Lower lobe of right lung (tissue), 2 donors: ENCODE measurements around the gene FMNL3. TPM values are rescaled to one million over a fixed set of nuclear protein-coding genes. Genes with fewer than 3 reads are reported as not detected.

Source experiments
- ATAC-seq, 2 donors: fragments of 200-7000 bp; cut with Tn5 transposase; one replicate each; pipeline ENCODE4 v1.9.1; 2020 to 2022; ENCODE audit warnings: mild to moderate bottlenecking in 2 of 2, moderate library complexity in 2 of 2
- DNase-seq: peaks from one replicate; pipeline ENCODE4 v3.0.0-alpha.2; 2020
- H3K27ac ChIP-seq: fragments of 200-600 bp; one replicate; pipeline ENCODE4 v1.8.0; 2022
- H3K27me3 ChIP-seq: fragments of 200-600 bp; one replicate; pipeline ENCODE4 v1.8.0; 2022; ENCODE audit warnings: low read depth
- H3K36me3 ChIP-seq: fragments of 200-600 bp; one replicate; pipeline ENCODE4 v1.8.0; 2022; ENCODE audit warnings: mild to moderate bottlenecking
- H3K4me1 ChIP-seq: fragments of 200-600 bp; one replicate; pipeline ENCODE4 v1.8.0; 2022
- H3K4me3 ChIP-seq: fragments of 200-600 bp; one replicate; pipeline ENCODE4 v1.8.0; 2022; ENCODE audit warnings: mild to moderate bottlenecking
- H3K9me3 ChIP-seq: fragments of 200-600 bp; one replicate; pipeline ENCODE4 v1.8.0; 2022
- CTCF ChIP-seq: fragments of 200-600 bp; IDR thresholded peaks from one replicate; pipeline ENCODE4 v1.8.0; 2022; ENCODE audit warnings: antibody characterized with exemption, mild to moderate bottlenecking
- intact Hi-C: fragments of 100-400 bp; cut with DNase I; formaldehyde crosslinking; loops from one replicate; pipeline ENCODE4 v1.11.0; 2022
- total RNA-seq: library from RNA; stranded (reverse); fragmentation: NEBNext Ultra II Directional; extraction: Animal tissue kit (Norgen Biotek cat#: 25700); gene quantifications from one replicate; pipeline ENCODE4 v1.2.1, GENCODE V29; 2021
- donor health status: DM: no; HTN: yes; CAD: no; lungs with severe emphysema.

Gene FMNL3
- total RNA-seq, 1 donor from 2014 or later: 36.1 TPM

- DNase-seq (no peak), ATAC-seq (no peak)
- Histone ChIP-seq H3K4me3 (no peak overlapping the region), H3K36me3 (no peaks in the 10 kb centered on the region), H3K9me3 (no peaks in the 10 kb centered on the region), H3K27ac (no peak overlapping the region), H3K4me1 (peaks cover 45% of the 10 kb centered on the region), H3K27me3 (no peaks in the 10 kb centered on the region)
- intact Hi-C loops: no loop called here
- TF ChIP-seq CTCF: no peak
These were observed 3.5 kb downstream of the FMNL3 start for GRCh38 chr12:49703647-49704137.

- no peaks in the 10 kb centered on the region for H3K27me3 ChIP-seq
- no peaks in the 10 kb centered on the region for H3K9me3 ChIP-seq
- peaks cover 55% of the 10 kb centered on the region for H3K4me1 ChIP-seq
- peak overlapping the region; percentile 33 for H3K27ac ChIP-seq
- intact Hi-C loops: no loop called here
- TF ChIP-seq CTCF: no peak
- DNase-seq (no peak), ATAC-seq (no peak)
- H3K4me3 ChIP-seq: no peak overlapping the region
- no peaks in the 10 kb centered on the region for H3K36me3 ChIP-seq
These were observed 4.5 kb downstream of the FMNL3 start for GRCh38 chr12:49702676-49703215.

GRCh38 chr12:49702009-49702408, 5.2 kb downstream of the FMNL3 start:
- Histone ChIP-seq H3K4me1 (peaks cover 62% of the 10 kb centered on the region), H3K27me3 (no peaks in the 10 kb centered on the region), H3K4me3 (no peak overlapping the region), H3K36me3 (no peaks in the 10 kb centered on the region), H3K9me3 (no peaks in the 10 kb centered on the region), H3K27ac (no peak overlapping the region)
- no peak for TF ChIP-seq CTCF
- DNase-seq (no peak), ATAC-seq (no peak)
- intact Hi-C loops: no loop called here

- peak overlapping the region; percentile 74 for H3K27ac ChIP-seq
- peak overlapping the region; percentile 28 for H3K4me3 ChIP-seq
- intact Hi-C loops: no loop called here
These were observed 8.3 kb downstream of the FMNL3 start for GRCh38 chr12:49698619-49699545.

GRCh38 chr12:49697808-49698207, 9.4 kb downstream of the FMNL3 start:
- ATAC-seq (no peak), DNase-seq (no peak)
- Histone ChIP-seq H3K9me3 (no peaks in the 10 kb centered on the region), H3K4me3 (no peak overlapping the region), H3K27ac (no peak overlapping the region), H3K27me3 (no peaks in the 10 kb centered on the region), H3K4me1 (peaks cover 51% of the 10 kb centered on the region), H3K36me3 (no peaks in the 10 kb centered on the region)
- no peak for TF ChIP-seq CTCF
- intact Hi-C loops: no loop called here

More at GRCh38 chr12:49698619-49699545, 8.3 kb downstream of the FMNL3 start:
- Histone ChIP-seq H3K9me3 (no peaks in the 10 kb centered on the region), H3K4me1 (peaks cover 57% of the 10 kb centered on the region), H3K27me3 (no peaks in the 10 kb centered on the region), H3K36me3 (no peaks in the 10 kb centered on the region)
- TF ChIP-seq CTCF: no peak
- no peak for DNase-seq
- ATAC-seq: peak; percentile 78 to 81
